Panc1 (cell line): ENCODE results near the gene MYL5.

Experiments used
- POLR2AphosphoS5 ChIP-seq: IDR thresholded peaks from 2 replicates; pipeline ENCODE4 v1.6.1; 2012; ENCODE audit warnings: mild to moderate bottlenecking, low read depth, low read length, moderate library complexity
- REST ChIP-seq, 2 experiments: IDR thresholded peaks; 2 replicates each; pipeline ENCODE4 v1.6.1; 2011 to 2012; ENCODE audit warnings: low read depth in 2 of 2, control low read depth in 1 of 2, low read length in 1 of 2, mild to moderate bottlenecking in 1 of 2, moderate library complexity in 1 of 2; ENCODE audit not compliant: insufficient read depth in 1 of 2
- SIN3A ChIP-seq: IDR thresholded peaks from 2 replicates; pipeline ENCODE4 v1.6.1; 2012; ENCODE audit warnings: low read depth, mild to moderate bottlenecking, low read length, moderate library complexity, borderline replicate concordance; ENCODE audit not compliant: insufficient read depth
- TF ChIP-seq, protein P1 (sequence below): fragments of 450-650 bp; IDR thresholded peaks from 2 replicates; pipeline ENCODE4 v1.5.1; 2017; ENCODE audit warnings: mild to moderate bottlenecking

GRCh38 chr4:628311-628741, 46.0 kb upstream of the MYL5 start:
- TF ChIP-seq, protein P1, sequence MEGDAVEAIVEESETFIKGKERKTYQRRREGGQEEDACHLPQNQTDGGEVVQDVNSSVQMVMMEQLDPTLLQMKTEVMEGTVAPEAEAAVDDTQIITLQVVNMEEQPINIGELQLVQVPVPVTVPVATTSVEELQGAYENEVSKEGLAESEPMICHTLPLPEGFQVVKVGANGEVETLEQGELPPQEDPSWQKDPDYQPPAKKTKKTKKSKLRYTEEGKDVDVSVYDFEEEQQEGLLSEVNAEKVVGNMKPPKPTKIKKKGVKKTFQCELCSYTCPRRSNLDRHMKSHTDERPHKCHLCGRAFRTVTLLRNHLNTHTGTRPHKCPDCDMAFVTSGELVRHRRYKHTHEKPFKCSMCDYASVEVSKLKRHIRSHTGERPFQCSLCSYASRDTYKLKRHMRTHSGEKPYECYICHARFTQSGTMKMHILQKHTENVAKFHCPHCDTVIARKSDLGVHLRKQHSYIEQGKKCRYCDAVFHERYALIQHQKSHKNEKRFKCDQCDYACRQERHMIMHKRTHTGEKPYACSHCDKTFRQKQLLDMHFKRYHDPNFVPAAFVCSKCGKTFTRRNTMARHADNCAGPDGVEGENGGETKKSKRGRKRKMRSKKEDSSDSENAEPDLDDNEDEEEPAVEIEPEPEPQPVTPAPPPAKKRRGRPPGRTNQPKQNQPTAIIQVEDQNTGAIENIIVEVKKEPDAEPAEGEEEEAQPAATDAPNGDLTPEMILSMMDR, result no peak
- TF ChIP-seq REST (IDR thresholded peaks at IDR 0.05; ENCODE audit: insufficient read depth in 1 of 2, low read depth in 2 of 2, low read length in 1 of 2) (no peak), POLR2AphosphoS5 (no peak), SIN3A (no peak)
